SKM-1 (cell line): ENCODE data around the gene ZNF536.
"Not testable (repeated sequence)": the region's sequence is repeated elsewhere in the genome, so short reads cannot be mapped to it uniquely, and the experiment has no call there.

Experiments
- DNase-seq: peaks from one replicate; lab custom pipeline; 2025; ENCODE audit not compliant: unreplicated experiment; lab: John Stamatoyannopoulos, UW

The ZNF536 gene

GRCh38 chr19:30444253-30444671, 72.1 kb downstream of the ZNF536 start:
- DNase-seq, result no peak

GRCh38 chr19:30444686-30445232, 72.6 kb downstream of the ZNF536 start:
- no peak for DNase-seq

- no peak for DNase-seq
Measured at GRCh38 chr19:30445385-30445784, 73.2 kb downstream of the ZNF536 start.

GRCh38 chr19:30446120-30446519, 73.9 kb downstream of the ZNF536 start:
- DNase-seq, result not testable (repeated sequence)

GRCh38 chr19:30446850-30447552, 74.8 kb downstream of the ZNF536 start:
- DNase-seq, result no peak

GRCh38 chr19:30447553-30447870, 75.3 kb downstream of the ZNF536 start:
- DNase-seq, result no peak

GRCh38 chr19:30448386-30449077, 76.3 kb downstream of the ZNF536 start:
- DNase-seq, result no peak

GRCh38 chr19:30449078-30449590, 77.0 kb downstream of the ZNF536 start:
- DNase-seq, result no peak

GRCh38 chr19:30449673-30450072, 77.5 kb downstream of the ZNF536 start:
- DNase-seq, result no peak

- no peak for DNase-seq
Measured at GRCh38 chr19:30450100-30450499, 77.9 kb downstream of the ZNF536 start.

GRCh38 chr19:30450835-30451321, 78.7 kb downstream of the ZNF536 start:
- DNase-seq, result no peak

GRCh38 chr19:30452931-30453330, 80.7 kb downstream of the ZNF536 start:
- no peak for DNase-seq

- no peak for DNase-seq
Measured at GRCh38 chr19:30453743-30454142, 81.6 kb downstream of the ZNF536 start.

- DNase-seq, result no peak
Measured at GRCh38 chr19:30455881-30456280, 83.7 kb downstream of the ZNF536 start.

GRCh38 chr19:30457484-30457883, 85.3 kb downstream of the ZNF536 start:
- no peak for DNase-seq

- no peak for DNase-seq
Measured at GRCh38 chr19:30459859-30460258, 87.7 kb downstream of the ZNF536 start.

GRCh38 chr19:30464162-30464561, 92.0 kb downstream of the ZNF536 start:
- no peak for DNase-seq

- not testable (repeated sequence) for DNase-seq
Measured at GRCh38 chr19:30466598-30466997, 94.4 kb downstream of the ZNF536 start.

- no peak for DNase-seq
Measured at GRCh38 chr19:30467239-30467638, 95.1 kb downstream of the ZNF536 start.

- DNase-seq, result no peak
Measured at GRCh38 chr19:30469774-30470173, 97.6 kb downstream of the ZNF536 start.

GRCh38 chr19:30471441-30471840, 99.3 kb downstream of the ZNF536 start:
- DNase-seq, result no peak

GRCh38 chr19:30473334-30473867, 101.2 kb downstream of the ZNF536 start:
- no peak for DNase-seq
